Gastroesophageal sphincter (tissue), 4 donors: ENCODE data around the gene F5. TPM values are rescaled to one million over a fixed set of nuclear protein-coding genes. Genes with fewer than 3 reads are reported as not detected.

Source experiments
- ATAC-seq: fragments of 150-250 bp; one replicate; pipeline ENCODE4 v1.9.1; 2016; ENCODE audit warnings: mild to moderate bottlenecking, moderate library complexity
- H3K27ac ChIP-seq, 4 donors: fragments of 200-600 bp; sonication (generic) in 3 of 4; 1 replicate in 3 of 4; 2 replicates in 1 of 4; pipeline ENCODE4 v1.5.1; 2016 to 2019
- H3K27me3 ChIP-seq: fragments of 200-600 bp; sonication (generic); one replicate; pipeline ENCODE4 v1.5.1; 2019
- H3K36me3 ChIP-seq, 2 donors: fragments of 200-600 bp; sonication (generic); one replicate each; pipeline ENCODE4 v1.5.1; 2019; ENCODE audit warnings: control low read depth in 1 of 2
- H3K4me1 ChIP-seq, 3 donors: fragments of 200-600 bp; sonication (generic); 1 replicate in 2 of 3; 2 replicates in 1 of 3; pipeline ENCODE4 v1.5.1; 2016 to 2019; ENCODE audit warnings: control low read depth in 2 of 3
- H3K4me3 ChIP-seq, 2 donors: fragments of 200-600 bp; sonication (generic); one replicate each; pipeline ENCODE4 v1.5.1; 2019; ENCODE audit warnings: mild to moderate bottlenecking in 1 of 2, moderate library complexity in 1 of 2
- H3K9me3 ChIP-seq, 3 donors: fragments of 200-600 bp; sonication (generic); one replicate each; pipeline ENCODE4 v1.5.1; 2017 to 2019; ENCODE audit warnings: control low read depth in 2 of 3
- EP300 ChIP-seq: sonication (generic); formaldehyde crosslinking; IDR thresholded peaks from one replicate; pipeline ENCODE4 v1.6.1; 2017; ENCODE audit warnings: antibody characterized with exemption, mild to moderate bottlenecking
- POLR2A ChIP-seq, 2 donors: fragments of 450-650 bp; IDR thresholded peaks; one replicate each; pipeline ENCODE4 v1.6.1; 2017; ENCODE audit warnings: antibody characterized with exemption in 2 of 2, mild to moderate bottlenecking in 2 of 2, moderate library complexity in 1 of 2
- POLR2AphosphoS5 ChIP-seq: sonication (generic); formaldehyde crosslinking; IDR thresholded peaks from one replicate; pipeline ENCODE4 v1.6.1; 2017; ENCODE audit warnings: antibody characterized with exemption
- WGBS, 2 donors: methylation state at CpG; one replicate each; pipeline ENCODE4 v1.1.5; 2018; ENCODE audit warnings: low coverage in 1 of 2; 5-methylcytosine and 5-hydroxymethylcytosine counted together
- total RNA-seq, 4 donors: library from RNA; depleted of rRNA; stranded (reverse); fragments of >200 nt; gene quantifications; one replicate each; pipeline ENCODE4 v1.1.0, GENCODE V29; 2016
- TF ChIP-seq, protein P1 (sequence below), 4 experiments: fragments of 200-600 bp in 2 of 4; fragments of 450-650 bp in 2 of 4; sonication (generic) in 1 of 4; IDR thresholded peaks; one replicate each; pipeline ENCODE4 v1.5.1; 2017 to 2019; ENCODE audit warnings: antibody characterized with exemption in 4 of 4, mild to moderate bottlenecking in 2 of 4, moderate library complexity in 2 of 4

Gene F5
- total RNA-seq, 4 donors from 2014 or later: 0.12 to 3.5 (median 0.42) TPM; not detected in 1

DNA sequence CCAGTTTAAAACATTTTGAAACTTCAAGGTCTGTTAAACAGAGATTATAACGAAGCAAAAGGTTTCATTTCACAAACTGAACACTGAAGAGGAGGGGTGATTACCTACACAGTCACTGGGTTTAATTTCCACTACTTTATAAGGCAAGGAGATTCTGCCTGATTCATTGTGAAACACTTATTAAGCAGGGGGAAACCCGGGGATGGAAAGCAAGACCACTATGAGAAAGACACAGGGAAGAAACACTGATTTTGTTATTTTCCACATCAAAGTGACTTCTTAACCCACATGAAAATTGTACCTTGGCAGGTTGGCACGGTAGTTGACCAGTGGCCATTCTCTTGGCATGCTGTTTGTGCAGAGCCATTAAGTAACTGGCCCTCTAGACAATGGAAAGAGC lies 8.1 kb upstream of the F5 start:
- H3K27ac ChIP-seq: no peak overlapping the region
- no peaks in the 10 kb centered on the region for H3K27me3 ChIP-seq
- no peaks in the 10 kb centered on the region for H3K4me1 ChIP-seq
- ATAC-seq: no peak
- WGBS, 2 donors: 56 to 67% methylated on average over 2 to 3 of the region's 3 CpGs
- H3K36me3 ChIP-seq: no peaks in the 10 kb centered on the region
- TF ChIP-seq EP300: no peak
- no peak for TF ChIP-seq POLR2AphosphoS5
- H3K9me3 ChIP-seq: no peaks in the 10 kb centered on the region
- no peak overlapping the region for H3K4me3 ChIP-seq

DNA sequence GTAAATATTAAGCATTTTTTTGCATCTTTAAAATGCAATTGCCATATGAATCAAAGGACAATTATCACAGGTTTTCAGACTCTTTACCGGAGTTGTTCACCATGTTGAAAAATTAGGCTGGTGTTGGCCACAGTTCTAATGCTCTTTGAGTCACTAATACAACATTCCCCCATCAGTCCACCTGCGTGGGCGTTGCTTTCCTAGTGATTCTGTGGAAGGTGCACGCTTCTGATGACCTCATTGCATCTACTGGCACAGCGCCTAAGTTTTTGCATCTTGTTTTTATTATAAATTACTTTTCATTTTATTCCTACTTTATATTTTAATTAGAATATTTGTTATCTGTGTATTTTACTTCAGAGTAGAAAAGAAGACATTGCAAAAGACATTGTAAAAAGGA lies 4.7 kb upstream of the F5 start:
- WGBS, 2 donors: 63 to 89% methylated on average over 5 of the region's 5 CpGs
- no peak overlapping the region for H3K4me3 ChIP-seq
- TF ChIP-seq EP300 (no peak), POLR2A (IDR thresholded peaks at IDR 0.05) (no peak), POLR2AphosphoS5 (no peak)
- TF ChIP-seq, protein P1, sequence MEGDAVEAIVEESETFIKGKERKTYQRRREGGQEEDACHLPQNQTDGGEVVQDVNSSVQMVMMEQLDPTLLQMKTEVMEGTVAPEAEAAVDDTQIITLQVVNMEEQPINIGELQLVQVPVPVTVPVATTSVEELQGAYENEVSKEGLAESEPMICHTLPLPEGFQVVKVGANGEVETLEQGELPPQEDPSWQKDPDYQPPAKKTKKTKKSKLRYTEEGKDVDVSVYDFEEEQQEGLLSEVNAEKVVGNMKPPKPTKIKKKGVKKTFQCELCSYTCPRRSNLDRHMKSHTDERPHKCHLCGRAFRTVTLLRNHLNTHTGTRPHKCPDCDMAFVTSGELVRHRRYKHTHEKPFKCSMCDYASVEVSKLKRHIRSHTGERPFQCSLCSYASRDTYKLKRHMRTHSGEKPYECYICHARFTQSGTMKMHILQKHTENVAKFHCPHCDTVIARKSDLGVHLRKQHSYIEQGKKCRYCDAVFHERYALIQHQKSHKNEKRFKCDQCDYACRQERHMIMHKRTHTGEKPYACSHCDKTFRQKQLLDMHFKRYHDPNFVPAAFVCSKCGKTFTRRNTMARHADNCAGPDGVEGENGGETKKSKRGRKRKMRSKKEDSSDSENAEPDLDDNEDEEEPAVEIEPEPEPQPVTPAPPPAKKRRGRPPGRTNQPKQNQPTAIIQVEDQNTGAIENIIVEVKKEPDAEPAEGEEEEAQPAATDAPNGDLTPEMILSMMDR (IDR thresholded peaks at IDR 0.05): no peak

DNA sequence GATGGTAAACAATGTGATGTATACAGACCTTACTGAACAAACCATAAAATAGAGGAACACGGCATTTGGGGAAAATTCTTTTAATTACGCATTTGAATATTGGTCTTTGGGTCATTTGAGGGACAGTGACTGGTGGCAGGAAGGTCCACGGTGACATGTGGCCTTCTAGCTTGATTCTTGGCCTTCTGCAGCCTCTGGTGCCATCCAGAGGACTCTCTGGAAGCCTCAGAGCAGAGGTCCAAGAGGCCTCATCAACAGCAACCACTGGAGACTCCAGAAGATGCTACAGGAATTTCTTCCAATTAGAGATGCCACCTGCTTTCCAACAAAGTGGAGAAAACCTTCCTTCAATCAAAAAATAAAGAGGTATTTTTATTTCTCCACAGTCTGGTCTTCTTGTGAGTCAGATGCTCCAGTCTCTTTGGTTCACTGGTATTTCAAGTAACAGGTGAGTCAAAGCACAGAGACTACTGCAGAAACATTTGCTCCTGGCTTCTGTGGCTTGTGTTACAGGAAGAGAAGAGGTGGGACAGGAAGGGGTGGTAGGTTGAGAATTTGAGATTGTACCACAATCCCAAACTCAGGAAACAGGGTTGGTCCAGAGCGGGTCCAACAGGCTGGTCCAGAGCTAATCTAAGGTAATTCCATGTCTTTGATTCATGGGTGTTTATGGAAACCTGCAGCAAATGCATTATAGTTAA lies 2.7 kb upstream of the F5 start:
- Histone ChIP-seq H3K36me3 (no peaks in the 10 kb centered on the region), H3K9me3 (no peaks in the 10 kb centered on the region), H3K4me1 (peaks cover 0 to 10% (median 0%) of the 10 kb centered on the region in 3 donors), H3K27me3 (peaks cover 18% of the 10 kb centered on the region), H3K27ac (no peak overlapping the region), H3K4me3 (no peak overlapping the region)
- TF ChIP-seq POLR2AphosphoS5 (no peak), EP300 (no peak)
- TF ChIP-seq, protein P1 (IDR thresholded peaks at IDR 0.05): no peak
- ATAC-seq: no peak
- WGBS, 2 donors: 75 to 87% methylated on average over 4 of the region's 4 CpGs

More for the DNA sequence above, 4.7 kb upstream of the F5 start:
- no peak for ATAC-seq
- Histone ChIP-seq H3K4me1 (peaks cover 0 to 10% (median 0%) of the 10 kb centered on the region in 3 donors), H3K27ac (no peak overlapping the region), H3K27me3 (peaks cover 14% of the 10 kb centered on the region), H3K36me3 (no peaks in the 10 kb centered on the region), H3K9me3 (no peaks in the 10 kb centered on the region)

DNA sequence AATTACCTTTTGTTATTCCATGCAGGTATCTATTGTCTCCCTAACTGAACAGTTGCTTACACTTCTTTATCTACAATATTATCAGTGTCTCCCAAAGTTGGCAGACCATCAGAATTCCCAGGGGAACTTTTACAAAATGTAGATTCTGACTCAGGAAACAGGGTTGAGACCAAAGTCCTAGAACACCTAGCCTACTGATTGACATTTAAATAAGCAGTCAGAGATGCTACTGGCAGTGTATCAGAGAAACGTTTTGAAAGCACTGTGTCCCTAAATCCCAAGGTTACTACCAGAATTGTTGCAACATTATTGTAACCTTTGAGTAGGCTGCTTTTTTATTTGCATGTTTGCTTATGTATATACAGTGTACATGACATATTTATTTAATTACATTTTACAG lies 1.8 kb upstream of the F5 start:
- H3K36me3 ChIP-seq: no peaks in the 10 kb centered on the region
- TF ChIP-seq POLR2A (IDR thresholded peaks at IDR 0.05): no peak
- no peak for TF ChIP-seq EP300
- no peak for TF ChIP-seq POLR2AphosphoS5
- TF ChIP-seq, protein P1 (IDR thresholded peaks at IDR 0.05): no peak
- ATAC-seq: no peak
- no peak overlapping the region for H3K27ac ChIP-seq
- peaks cover 18% of the 10 kb centered on the region for H3K27me3 ChIP-seq
- WGBS, 2 donors: 0 to 18% methylated on average over 1 of the region's 1 CpG
- peaks cover 0 to 10% (median 0%) of the 10 kb centered on the region in 3 donors for H3K4me1 ChIP-seq
- no peaks in the 10 kb centered on the region for H3K9me3 ChIP-seq
- no peak overlapping the region for H3K4me3 ChIP-seq

DNA sequence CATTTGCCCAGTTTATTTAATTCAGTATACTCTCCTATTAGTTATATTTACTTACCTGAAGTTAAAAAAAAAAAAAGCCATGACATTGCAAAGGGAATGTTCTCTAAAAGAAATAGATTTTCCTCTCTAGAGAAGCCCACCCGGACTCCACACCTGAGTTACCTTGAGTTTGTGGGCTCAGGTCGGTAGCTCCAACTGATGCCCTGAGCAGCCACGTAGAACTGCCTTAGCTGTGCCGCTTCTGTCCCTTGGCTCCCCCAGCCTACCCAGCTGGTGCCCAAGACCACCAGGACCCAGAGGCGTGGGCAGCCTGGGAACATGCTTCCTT lies 250 bp downstream of the F5 start:
- Histone ChIP-seq H3K4me3 (no peak overlapping the region), H3K9me3 (no peaks in the 10 kb centered on the region), H3K4me1 (peaks cover 0 to 10% (median 0%) of the 10 kb centered on the region in 3 donors), H3K27ac (no peak overlapping the region), H3K36me3 (no peaks in the 10 kb centered on the region), H3K27me3 (peaks cover 27% of the 10 kb centered on the region)
- 28 to 32% methylated on average over 4 of the region's 5 CpGs for WGBS, 2 donors
- no peak for TF ChIP-seq POLR2A (IDR thresholded peaks at IDR 0.05)
- ATAC-seq: peak; percentile 34

DNA sequence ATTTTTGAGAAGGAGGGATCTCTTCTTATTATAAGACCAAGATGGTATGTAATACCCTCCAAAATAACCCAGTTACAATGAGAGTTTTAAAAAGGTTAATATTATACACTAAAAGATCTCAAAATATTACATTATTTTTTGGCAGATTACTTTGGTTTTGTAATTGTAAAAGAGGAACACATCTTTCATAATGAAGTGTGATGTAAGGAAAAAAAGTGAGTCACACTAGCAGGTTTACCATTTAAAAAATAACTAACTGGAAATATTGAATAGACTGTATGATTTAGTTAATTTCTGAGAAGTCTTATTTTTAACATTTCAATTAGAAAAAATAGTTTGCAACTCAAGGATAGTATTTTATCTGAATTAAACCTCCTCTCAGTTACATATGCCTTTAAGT lies 1.1 kb downstream of the F5 start:
- H3K4me3 ChIP-seq: no peak overlapping the region
- TF ChIP-seq POLR2A (IDR thresholded peaks at IDR 0.05) (no peak), EP300 (no peak), POLR2AphosphoS5 (no peak)
- TF ChIP-seq, protein P1 (IDR thresholded peaks at IDR 0.05): no peak
- no peak for ATAC-seq
- no peaks in the 10 kb centered on the region for H3K36me3 ChIP-seq
- H3K27ac ChIP-seq: no peak overlapping the region
- peaks cover 30% of the 10 kb centered on the region for H3K27me3 ChIP-seq
- peaks cover 0 to 10% (median 0%) of the 10 kb centered on the region in 3 donors for H3K4me1 ChIP-seq
- H3K9me3 ChIP-seq: no peaks in the 10 kb centered on the region
